Naive thymus-derived CD4-positive, alpha-beta T cell (primary cell): Measurements from ENCODE around the gene GALNT2. TPM values are rescaled to one million over a fixed set of nuclear protein-coding genes. Genes with fewer than 3 reads are reported as not detected.

Source experiments
- ATAC-seq: fragments of 150-1000 bp; cut with Tn5 transposase; 2 replicates; pipeline ENCODE4 v1.10.0; 2021; ENCODE audit warnings: mild to moderate bottlenecking, moderate library complexity
- CTCF ChIA-PET: fragments of 350-600 bp; sonication (Branson Sonifier 250); formaldehyde crosslinking; loops from one replicate; lab custom pipeline; 2021; ENCODE audit warnings: antibody characterized with exemption; lab: Charles Lee
- POLR2A ChIA-PET: fragments of 350-600 bp; sonication (Branson Sonifier 250); formaldehyde crosslinking; loops from one replicate; lab custom pipeline; 2021; ENCODE audit warnings: antibody characterized with exemption, inconsistent platforms; lab: Charles Lee
- DNase-seq, 9 donors: peaks; one replicate each; pipeline versions ENCODE4 v3.0.0 to v3.0.0-alpha.2; 2020 to 2022; ENCODE audit warnings: mixed read lengths in 1 of 9
- H3K27ac ChIP-seq: one replicate; pipeline ENCODE4 v1.7.0; 2013; ENCODE audit warnings: mild to moderate bottlenecking, low read depth, low read length, moderate library complexity
- H3K27me3 ChIP-seq, 2 donors: one replicate each; pipeline ENCODE4 v1.7.0; 2013; ENCODE audit warnings: low read length in 2 of 2, mild to moderate bottlenecking in 2 of 2, moderate library complexity in 2 of 2; ENCODE audit not compliant: control insufficient read depth in 2 of 2, insufficient read depth in 2 of 2
- H3K36me3 ChIP-seq, 3 experiments: 1 replicate in 2 of 3; 2 replicates in 1 of 3; pipeline ENCODE4 v1.7.0; 2013; ENCODE audit warnings: low read length in 3 of 3, mild to moderate bottlenecking in 3 of 3, moderate library complexity in 1 of 3; ENCODE audit not compliant: insufficient read depth in 3 of 3, control insufficient read depth in 2 of 3
- H3K4me1 ChIP-seq, 2 donors: one replicate each; pipeline ENCODE4 v1.7.0; 2013; ENCODE audit warnings: low read length in 2 of 2, mild to moderate bottlenecking in 2 of 2, moderate library complexity in 1 of 2; ENCODE audit not compliant: control insufficient read depth in 2 of 2, insufficient read depth in 2 of 2
- H3K4me3 ChIP-seq: 2 replicates; pipeline ENCODE4 v1.7.0; 2013; ENCODE audit warnings: mild to moderate bottlenecking, low read length
- H3K9me3 ChIP-seq, 3 experiments: 1 replicate in 2 of 3; 2 replicates in 1 of 3; pipeline ENCODE4 v1.7.0; 2013; ENCODE audit warnings: low read length in 3 of 3; ENCODE audit not compliant: control insufficient read depth in 2 of 3
- H3K27ac Mint-ChIP-seq, 9 donors: one replicate each; pipeline ENCODE4 v1.8.0; 2020 to 2022; ENCODE audit warnings: mixed read lengths in 9 of 9, mild to moderate bottlenecking in 8 of 9, moderate library complexity in 5 of 9, inconsistent platforms in 2 of 9
- H3K27me3 Mint-ChIP-seq, 5 donors: one replicate each; pipeline ENCODE4 v1.8.0; 2021 to 2022; ENCODE audit warnings: mixed read lengths in 5 of 5, mild to moderate bottlenecking in 1 of 5
- H3K36me3 Mint-ChIP-seq, 5 donors: one replicate each; pipeline ENCODE4 v1.8.0; 2020 to 2022; ENCODE audit warnings: mixed read lengths in 5 of 5, mild to moderate bottlenecking in 3 of 5, inconsistent platforms in 1 of 5
- H3K4me1 Mint-ChIP-seq, 7 donors: one replicate each; pipeline ENCODE4 v1.8.0; 2020 to 2022; ENCODE audit warnings: mixed read lengths in 7 of 7, mild to moderate bottlenecking in 3 of 7, inconsistent platforms in 1 of 7
- H3K4me3 Mint-ChIP-seq, 10 donors: one replicate each; pipeline ENCODE4 v1.8.0; 2020 to 2022; ENCODE audit warnings: mild to moderate bottlenecking in 10 of 10, mixed read lengths in 10 of 10, moderate library complexity in 6 of 10, inconsistent platforms in 2 of 10
- H3K9me3 Mint-ChIP-seq, 11 donors: one replicate each; pipeline ENCODE4 v1.8.0; 2020 to 2022; ENCODE audit warnings: mixed read lengths in 11 of 11, mild to moderate bottlenecking in 4 of 11, inconsistent platforms in 1 of 11, moderate library complexity in 1 of 11
- intact Hi-C, 2 donors: fragments of 100-400 bp; cut with micrococcal nuclease; formaldehyde crosslinking; loops; one replicate each; pipeline ENCODE4 v1.15.1; 2023
- polyA plus RNA-seq, 2 donors: library from polyadenylated mRNA; unstranded; fragments of 300-500 nt; fragmentation: Illumina TruSeq; gene quantifications; one replicate each; pipeline ENCODE4 v1.2.3, GENCODE V29; 2021
- total RNA-seq, 6 experiments: library from RNA in 5 of 6; stranded (reverse) in 5 of 6; gene quantifications; 1 replicate in 5 of 6; 2 replicates in 1 of 6; pipeline ENCODE4 v1.2.3 and lab custom pipeline; 2021 to 2026

Gene GALNT2
- total and polyA plus RNA-seq, 7 experiments from 2014 or later: 12.0 to 32.7 (median 23.3) TPM

GRCh38 chr1:230125640-230126528 is 58.8 kb downstream of the GALNT2 start:
- DNase-seq: peak in 1 of 9 donors; percentile 48

GRCh38 chr1:230126529-230127104 is 59.6 kb downstream of the GALNT2 start:
- no peak for DNase-seq
- Histone ChIP-seq H3K4me3 (no peak overlapping the region), H3K27ac (no peak overlapping the region), H3K27me3 (no peaks in the 10 kb centered on the region), H3K4me1 (peaks cover 9 to 17% of the 10 kb centered on the region in 2 donors), H3K9me3 (no peaks in the 10 kb centered on the region), H3K36me3 (no peaks in the 10 kb centered on the region)
- ChIA-PET CTCF (no interaction called here), POLR2A (interaction anchor here (0.6 kb wide), 2 partner anchors 12 to 446 kb away, joined by 3 to 8 read pairs; no protein-coding TSS in a partner anchor)
- Mint-ChIP-seq H3K27ac (peak overlapping the region in 5 of 9 donors; percentile 60 to 84 (median 71)), H3K9me3 (no peaks in the 10 kb centered on the region), H3K27me3 (no peaks in the 10 kb centered on the region), H3K36me3 (peaks cover 0 to 6% (median 4%) of the 10 kb centered on the region in 5 donors), H3K4me3 (peak overlapping the region; percentile 28 to 85 (median 60)), H3K4me1 (peaks cover 39 to 72% (median 62%) of the 10 kb centered on the region in 7 donors)
- intact Hi-C loops: loop anchor here in 1 of 2 donors (1.0 to 10.0 kb wide), 2 partner anchors 59 to 1322 kb away; partner anchors contain the start of gene GALNT2
- ATAC-seq: peak; percentile 42

More at GRCh38 chr1:230125640-230126528, 58.8 kb downstream of the GALNT2 start:
- no peaks in the 10 kb centered on the region for H3K36me3 ChIP-seq
- no peak overlapping the region for H3K27ac ChIP-seq
- peak overlapping the region; percentile 4 to 85 (median 47) for H3K4me3 Mint-ChIP-seq
- H3K36me3 Mint-ChIP-seq: peaks cover under 1 to 8% (median 6%) of the 10 kb centered on the region in 5 donors
- no peak overlapping the region for H3K4me3 ChIP-seq
- intact Hi-C loops: loop anchor here in 1 of 2 donors (10.0 kb wide), 1 partner anchor 1321 kb away; no protein-coding TSS in a partner anchor
- peak overlapping the region in 6 of 9 donors; percentile 48 to 85 (median 67) for H3K27ac Mint-ChIP-seq
- no peaks in the 10 kb centered on the region for H3K27me3 Mint-ChIP-seq
- ChIA-PET CTCF (no interaction called here), POLR2A (no interaction called here)
- peaks cover 0 to 1% (median 0%) of the 10 kb centered on the region in 11 donors for H3K9me3 Mint-ChIP-seq
- H3K9me3 ChIP-seq: no peaks in the 10 kb centered on the region
- H3K4me1 ChIP-seq: peaks cover 9 to 17% of the 10 kb centered on the region in 2 donors
- no peaks in the 10 kb centered on the region for H3K27me3 ChIP-seq
- peaks cover 35 to 79% (median 62%) of the 10 kb centered on the region in 7 donors for H3K4me1 Mint-ChIP-seq
- ATAC-seq: no peak

GRCh38 chr1:230127105-230128054 is 60.3 kb downstream of the GALNT2 start:
- peak overlapping the region; percentile 28 to 85 (median 60) for H3K4me3 Mint-ChIP-seq
- no peaks in the 10 kb centered on the region for H3K27me3 ChIP-seq
- H3K9me3 Mint-ChIP-seq: no peaks in the 10 kb centered on the region
- ChIA-PET POLR2A (interaction anchor here (0.6 kb wide), 2 partner anchors 11 to 446 kb away, joined by 3 to 8 read pairs; no protein-coding TSS in a partner anchor), CTCF (interaction anchor here (0.6 kb wide), 1 partner anchor 26 kb away, joined by 3 read pairs; no protein-coding TSS in a partner anchor)
- H3K4me1 ChIP-seq: peaks cover 9 to 17% of the 10 kb centered on the region in 2 donors
- no peaks in the 10 kb centered on the region for H3K36me3 ChIP-seq
- intact Hi-C loops: loop anchor here in 1 of 2 donors (1.0 to 10.0 kb wide), 2 partner anchors 60 to 1323 kb away; partner anchors contain the start of gene GALNT2
- peaks cover 0 to 5% (median 4%) of the 10 kb centered on the region in 5 donors for H3K36me3 Mint-ChIP-seq
- peak overlapping the region in 6 of 9 donors; percentile 45 to 84 (median 60) for H3K27ac Mint-ChIP-seq
- no peaks in the 10 kb centered on the region for H3K27me3 Mint-ChIP-seq
- no peak overlapping the region for H3K27ac ChIP-seq
- ATAC-seq (peak; percentile 74), DNase-seq (peak in 5 of 9 donors; percentile 3 to 64 (median 20))
- H3K9me3 ChIP-seq: no peaks in the 10 kb centered on the region
- H3K4me3 ChIP-seq: no peak overlapping the region
- peaks cover 44 to 74% (median 64%) of the 10 kb centered on the region in 7 donors for H3K4me1 Mint-ChIP-seq

- H3K36me3 ChIP-seq: no peaks in the 10 kb centered on the region
- peaks cover 44 to 70% (median 61%) of the 10 kb centered on the region in 7 donors for H3K4me1 Mint-ChIP-seq
- no peak overlapping the region for H3K4me3 ChIP-seq
- no peaks in the 10 kb centered on the region for H3K27me3 ChIP-seq
- intact Hi-C loops: loop anchor here in 1 of 2 donors (10.0 kb wide), 1 partner anchor 1324 kb away; no protein-coding TSS in a partner anchor
- CTCF ChIA-PET: interaction anchor here (0.7 kb wide), 1 partner anchor 58 kb away, joined by 3 read pairs; no protein-coding TSS in a partner anchor
- DNase-seq: no peak
- no peaks in the 10 kb centered on the region for H3K27me3 Mint-ChIP-seq
- POLR2A ChIA-PET: no interaction called here
- no peak for ATAC-seq
- H3K27ac Mint-ChIP-seq: no peak overlapping the region
- peaks cover 6 to 17% of the 10 kb centered on the region in 2 donors for H3K4me1 ChIP-seq
- H3K9me3 Mint-ChIP-seq: no peaks in the 10 kb centered on the region
- peaks cover 0 to 4% (median 3%) of the 10 kb centered on the region in 5 donors for H3K36me3 Mint-ChIP-seq
- H3K4me3 Mint-ChIP-seq: no peak overlapping the region
- no peaks in the 10 kb centered on the region for H3K9me3 ChIP-seq
- H3K27ac ChIP-seq: no peak overlapping the region
Observed at GRCh38 chr1:230128569-230129285, 61.7 kb downstream of the GALNT2 start.

GRCh38 chr1:230129341-230129740 is 62.3 kb downstream of the GALNT2 start:
- H3K27ac ChIP-seq: no peak overlapping the region
- H3K4me3 ChIP-seq: no peak overlapping the region
- no peaks in the 10 kb centered on the region for H3K36me3 ChIP-seq
- H3K27me3 ChIP-seq: no peaks in the 10 kb centered on the region
- no peak for ATAC-seq
- Mint-ChIP-seq H3K4me3 (no peak overlapping the region), H3K4me1 (peaks cover 45 to 66% (median 60%) of the 10 kb centered on the region in 7 donors), H3K27ac (no peak overlapping the region), H3K36me3 (peaks cover 0 to 4% (median 4%) of the 10 kb centered on the region in 5 donors), H3K9me3 (no peaks in the 10 kb centered on the region), H3K27me3 (no peaks in the 10 kb centered on the region)
- no peak for DNase-seq
- POLR2A ChIA-PET: no interaction called here
- CTCF ChIA-PET: interaction anchor here (0.7 kb wide), 2 partner anchors 58 to 287 kb away, joined by 3 read pairs; no protein-coding TSS in a partner anchor
- intact Hi-C loops: loop anchor here in 1 of 2 donors (10.0 kb wide), 1 partner anchor 1325 kb away; no protein-coding TSS in a partner anchor
- no peaks in the 10 kb centered on the region for H3K9me3 ChIP-seq
- H3K4me1 ChIP-seq: peaks cover 0 to 17% of the 10 kb centered on the region in 2 donors
